Bronchial epithelial cell (primary cell): ENCODE measurements around the gene ATRNL1. TPM values are rescaled to one million over a fixed set of nuclear protein-coding genes. Genes with fewer than 3 reads are reported as not detected.

Experiments
- DNase-seq: peaks from one replicate; pipeline ENCODE4 v3.0.0-alpha.2; 2010; ENCODE audit warnings: low read depth
- FAIRE-seq: peaks from 2 replicates; lab custom pipeline; 2011; peaks lifted over from hg19 to GRCh38; lab: Jason Lieb, UNC
- H3K27me3 ChIP-seq: 2 replicates; pipeline ENCODE4 v1.5.1; 2011; ENCODE audit warnings: low read length; ENCODE audit not compliant: control insufficient read depth, insufficient read depth
- H3K36me3 ChIP-seq: 2 replicates; pipeline ENCODE4 v1.5.1; 2011; ENCODE audit warnings: low read length; ENCODE audit not compliant: control insufficient read depth, insufficient read depth
- H3K4me3 ChIP-seq: 2 replicates; pipeline ENCODE4 v1.5.1; 2011; ENCODE audit warnings: mild to moderate bottlenecking, low read depth, low read length, control low read depth
- CTCF ChIP-seq: IDR thresholded peaks from 2 replicates; pipeline ENCODE4 v1.5.1; 2011; ENCODE audit warnings: mild to moderate bottlenecking, moderate library complexity, low read length, control low read depth, inconsistent platforms; ENCODE audit not compliant: insufficient read depth, severe bottlenecking
- total RNA-seq: library from RNA; depleted of rRNA; stranded (reverse); fragments of >200 nt; gene quantifications from 2 replicates; pipeline ENCODE4 v1.2.1, GENCODE V29; 2014

ATRNL1 gene
- total RNA-seq, 1 donor from 2014 or later: 0.53 TPM

- H3K36me3 ChIP-seq: no peaks in the 10 kb centered on the region
- DNase-seq (no peak), FAIRE-seq (no peak)
- H3K4me3 ChIP-seq: no peak overlapping the region
- H3K27me3 ChIP-seq: no peaks in the 10 kb centered on the region
- no peak for TF ChIP-seq CTCF
These were observed 316.2 kb downstream of the ATRNL1 start for GRCh38 chr10:115409347-115409746.

GRCh38 chr10:115417585-115418265 lies 324.6 kb downstream of the ATRNL1 start:
- TF ChIP-seq CTCF: peak; percentile 65
- FAIRE-seq: peak; percentile 70
- Histone ChIP-seq H3K27me3 (no peaks in the 10 kb centered on the region), H3K36me3 (no peaks in the 10 kb centered on the region), H3K4me3 (no peak overlapping the region)
- peak; percentile 46 for DNase-seq

GRCh38 chr10:115422624-115423023 lies 329.5 kb downstream of the ATRNL1 start:
- TF ChIP-seq CTCF: no peak
- H3K27me3 ChIP-seq: no peaks in the 10 kb centered on the region
- H3K4me3 ChIP-seq: no peak overlapping the region
- FAIRE-seq (peak; percentile 64), DNase-seq (no peak)
- no peaks in the 10 kb centered on the region for H3K36me3 ChIP-seq

DNA sequence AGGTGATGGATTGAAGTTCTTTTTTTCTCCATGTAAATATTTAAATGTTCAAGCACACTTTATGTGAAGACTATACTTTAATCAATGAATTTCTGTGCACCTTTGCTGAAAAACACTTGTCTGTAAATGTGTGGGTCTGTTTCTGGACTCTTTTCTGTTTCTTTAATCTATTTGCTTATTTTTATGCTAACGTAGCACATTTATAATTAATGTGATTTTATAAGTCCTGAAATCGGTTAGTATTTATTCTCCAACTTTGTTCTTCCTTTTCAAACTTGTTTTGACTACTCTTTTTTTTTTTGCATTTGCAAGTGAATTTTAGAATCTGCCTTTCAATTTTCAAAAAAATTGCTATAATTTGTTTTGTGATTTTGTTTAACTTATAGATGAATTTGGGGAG lies 334.4 kb downstream of the ATRNL1 start:
- H3K27me3 ChIP-seq: no peaks in the 10 kb centered on the region
- FAIRE-seq (no peak), DNase-seq (no peak)

DNA sequence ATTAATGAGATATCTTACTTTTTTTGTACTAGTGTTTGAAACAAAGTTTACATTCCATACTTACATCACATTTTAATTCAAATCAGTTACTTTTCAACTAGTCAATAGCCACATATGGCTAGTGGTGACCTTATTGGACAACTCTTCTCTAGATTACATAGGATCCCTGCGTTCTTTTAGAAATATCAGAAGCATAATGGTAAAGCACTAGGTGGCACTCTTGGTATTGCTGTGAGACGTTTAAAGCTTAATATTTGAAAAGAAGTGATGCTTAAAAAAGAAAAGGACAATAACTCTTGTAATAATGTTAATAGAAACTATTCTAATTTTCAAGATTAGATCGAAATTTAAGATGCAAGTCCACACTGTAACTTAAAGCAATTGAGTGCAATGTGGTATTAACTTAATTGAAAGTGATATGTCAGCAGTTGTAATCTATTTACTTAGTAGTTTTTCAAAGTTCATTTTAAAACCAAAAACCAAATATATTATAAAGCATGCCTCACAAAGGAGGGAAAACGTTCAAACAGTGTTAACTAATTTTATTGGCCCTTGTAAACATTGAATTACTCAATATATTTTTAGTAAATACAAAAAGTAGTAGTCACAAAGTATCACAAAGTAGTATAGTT lies 339.1 kb downstream of the ATRNL1 start:
- no peak overlapping the region for H3K4me3 ChIP-seq
- DNase-seq: peak; percentile 35
- FAIRE-seq: no peak
- TF ChIP-seq CTCF: no peak
- H3K27me3 ChIP-seq: no peaks in the 10 kb centered on the region
- H3K36me3 ChIP-seq: no peaks in the 10 kb centered on the region

More for the DNA sequence above, 334.4 kb downstream of the ATRNL1 start:
- TF ChIP-seq CTCF: no peak
- Histone ChIP-seq H3K36me3 (no peaks in the 10 kb centered on the region), H3K4me3 (no peak overlapping the region)
